ENCODE data around the gene IL7R. TPM values are rescaled to one million over a fixed set of nuclear protein-coding genes. Genes with fewer than 3 reads are reported as not detected.

The IL7R gene
- total and polyA plus RNA-seq, 10 of the 15 experiments (the other 5 are each of a cell fraction or from before 2014, with no cell fraction given), result 0.40 to 21.1 (median 0.85) TPM

DNA sequence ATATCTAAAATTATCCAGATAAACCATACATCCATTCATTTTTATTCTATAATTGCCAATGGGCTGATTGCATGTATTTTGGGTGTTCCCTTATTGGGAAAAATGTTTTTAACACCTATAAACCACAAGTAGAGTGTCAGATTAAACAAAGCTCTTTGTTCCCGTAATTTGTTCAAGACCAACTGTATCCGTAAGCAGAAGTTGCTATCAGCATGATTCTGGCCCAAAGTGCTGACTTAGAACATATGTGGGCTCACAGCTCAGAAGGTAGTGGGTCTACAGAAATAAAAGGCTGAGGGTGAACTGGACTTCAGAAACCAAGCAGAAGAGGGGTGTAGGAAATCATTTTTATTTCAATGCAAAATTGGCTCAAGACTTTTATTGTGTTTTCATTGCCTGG lies 23.5 kb upstream of the IL7R start:
- in situ Hi-C loops (cut with MboI), result no loop called here
- Histone ChIP-seq H3K79me2 (ENCODE audit: control insufficient read depth, insufficient read depth, low read length) (no peaks in the 10 kb centered on the region), H4K20me1 (ENCODE audit: control insufficient read depth, insufficient read depth) (no peaks in the 10 kb centered on the region), H3K27me3 (replicated peaks in 1 of 2; ENCODE audit: control insufficient read depth in 2 of 2, insufficient read depth in 2 of 2, low read length in 1 of 2) (no peaks in the 10 kb centered on the region; a peak in 1 of 4 replicates), H3K9me3 (replicated peaks; ENCODE audit: control insufficient read depth, insufficient read depth, low read length) (no peaks in the 10 kb centered on the region), H2AFZ (ENCODE audit: control insufficient read depth, low read depth, low read length) (no peak overlapping the region), H3K27ac (ENCODE audit: control insufficient read depth, insufficient read depth) (no peak overlapping the region), H3K4me1 (ENCODE audit: control insufficient read depth, insufficient read depth, low read length) (peaks cover 5% of the 10 kb centered on the region; the same call in 1 of the 2 replicates), H3K4me2 (ENCODE audit: control insufficient read depth, insufficient read depth) (no peak overlapping the region), H3K9ac (ENCODE audit: control insufficient read depth, insufficient read depth, low read length) (no peak overlapping the region), H3K4me3 (no peak overlapping the region), H3K36me3 (ENCODE audit: control insufficient read depth in 2 of 2, insufficient read depth in 2 of 2, low read length in 1 of 2) (no peaks in the 10 kb centered on the region)
- intact Hi-C loops (cut with micrococcal nuclease; ENCODE audit: unreplicated experiment), result no loop called here
- ChIA-PET POLR2A (interaction anchor here (2.2 kb wide), 1 partner anchor 10 kb away, joined by 7 read pairs; no protein-coding TSS in a partner anchor), RAD21 (ENCODE audit: unreplicated experiment) (interaction anchor here (0.6 to 1.2 kb wide), 3 partner anchors 11 to 92 kb away, joined by 3 read pairs; no protein-coding TSS in a partner anchor), SMC1A (ENCODE audit: uncharacterized antibody, unreplicated experiment) (interaction anchor here (0.9 to 1.5 kb wide), 5 partner anchors 10 to 91 kb away, joined by 3 to 6 read pairs (median 4); no protein-coding TSS in a partner anchor), CTCF (interaction anchor here (1.2 to 1.8 kb wide), 3 partner anchors 12 to 91 kb away, joined by 3 to 12 read pairs (median 3); no protein-coding TSS in a partner anchor)
- TF ChIP-seq SREBF1 (IDR thresholded peaks at IDR 0.05; ENCODE audit: low read length) (no peak), TCF7 (IDR thresholded peaks at IDR 0.05; ENCODE audit: borderline replicate concordance) (no peak), RUNX3 (IDR thresholded peaks at IDR 0.05; ENCODE audit: low read length) (no peak), SMAD1 (IDR thresholded peaks at IDR 0.05; ENCODE audit: low read depth, partially characterized antibody) (no peak), FOXK2 (IDR thresholded peaks at IDR 0.05) (no peak), BRCA1 (IDR thresholded peaks at IDR 0.05; ENCODE audit: low read depth, low read length) (no peak), ZNF217 (IDR thresholded peaks at IDR 0.05) (no peak), ZSCAN29 (IDR thresholded peaks at IDR 0.05) (no peak), CBFB (IDR thresholded peaks at IDR 0.05; ENCODE audit: low read depth) (no peak), EP300 (IDR thresholded peaks at IDR 0.05; ENCODE audit: borderline replicate concordance in 1 of 2, control insufficient read depth in 1 of 2, low read depth in 2 of 2, low read length in 2 of 2) (no peak)
- TF ChIP-seq, protein P1, sequence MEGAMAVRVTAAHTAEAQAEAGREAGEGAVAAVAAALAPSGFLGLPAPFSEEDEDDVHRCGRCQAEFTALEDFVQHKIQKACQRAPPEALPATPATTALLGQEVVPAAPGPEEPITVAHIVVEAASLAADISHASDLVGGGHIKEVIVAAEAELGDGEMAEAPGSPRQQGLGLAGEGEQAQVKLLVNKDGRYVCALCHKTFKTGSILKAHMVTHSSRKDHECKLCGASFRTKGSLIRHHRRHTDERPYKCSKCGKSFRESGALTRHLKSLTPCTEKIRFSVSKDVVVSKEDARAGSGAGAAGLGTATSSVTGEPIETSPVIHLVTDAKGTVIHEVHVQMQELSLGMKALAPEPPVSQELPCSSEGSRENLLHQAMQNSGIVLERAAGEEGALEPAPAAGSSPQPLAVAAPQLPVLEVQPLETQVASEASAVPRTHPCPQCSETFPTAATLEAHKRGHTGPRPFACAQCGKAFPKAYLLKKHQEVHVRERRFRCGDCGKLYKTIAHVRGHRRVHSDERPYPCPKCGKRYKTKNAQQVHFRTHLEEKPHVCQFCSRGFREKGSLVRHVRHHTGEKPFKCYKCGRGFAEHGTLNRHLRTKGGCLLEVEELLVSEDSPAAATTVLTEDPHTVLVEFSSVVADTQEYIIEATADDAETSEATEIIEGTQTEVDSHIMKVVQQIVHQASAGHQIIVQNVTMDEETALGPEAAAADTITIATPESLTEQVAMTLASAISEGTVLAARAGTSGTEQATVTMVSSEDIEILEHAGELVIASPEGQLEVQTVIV (IDR thresholded peaks at IDR 0.05; ENCODE audit: borderline replicate concordance, partially characterized antibody), result no peak
- TF ChIP-seq, protein P2, sequence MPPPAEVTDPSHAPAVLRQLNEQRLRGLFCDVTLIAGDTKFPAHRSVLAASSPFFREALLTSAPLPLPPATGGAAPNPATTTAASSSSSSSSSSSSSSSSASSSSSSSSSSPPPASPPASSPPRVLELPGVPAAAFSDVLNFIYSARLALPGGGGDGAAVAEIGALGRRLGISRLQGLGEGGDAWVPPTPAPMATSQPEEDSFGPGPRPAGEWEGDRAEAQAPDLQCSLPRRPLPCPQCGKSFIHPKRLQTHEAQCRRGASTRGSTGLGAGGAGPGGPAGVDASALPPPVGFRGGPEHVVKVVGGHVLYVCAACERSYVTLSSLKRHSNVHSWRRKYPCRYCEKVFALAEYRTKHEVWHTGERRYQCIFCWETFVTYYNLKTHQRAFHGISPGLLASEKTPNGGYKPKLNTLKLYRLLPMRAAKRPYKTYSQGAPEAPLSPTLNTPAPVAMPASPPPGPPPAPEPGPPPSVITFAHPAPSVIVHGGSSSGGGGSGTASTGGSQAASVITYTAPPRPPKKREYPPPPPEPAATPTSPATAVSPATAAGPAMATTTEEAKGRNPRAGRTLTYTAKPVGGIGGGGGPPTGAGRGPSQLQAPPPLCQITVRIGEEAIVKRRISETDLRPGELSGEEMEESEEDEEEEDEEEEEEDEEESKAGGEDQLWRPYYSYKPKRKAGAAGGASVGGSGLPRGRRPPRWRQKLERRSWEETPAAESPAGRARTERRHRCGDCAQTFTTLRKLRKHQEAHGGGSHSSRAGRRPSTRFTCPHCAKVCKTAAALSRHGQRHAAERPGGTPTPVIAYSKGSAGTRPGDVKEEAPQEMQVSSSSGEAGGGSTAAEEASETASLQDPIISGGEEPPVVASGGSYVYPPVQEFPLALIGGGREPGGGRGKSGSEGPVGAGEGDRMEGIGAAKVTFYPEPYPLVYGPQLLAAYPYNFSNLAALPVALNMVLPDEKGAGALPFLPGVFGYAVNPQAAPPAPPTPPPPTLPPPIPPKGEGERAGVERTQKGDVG (CRISPR knock-in tag; IDR thresholded peaks at IDR 0.05), result no peak
- DNase-seq (ENCODE audit: low read depth, low spot score) (no peak), ATAC-seq (no peak), FAIRE-seq (no peak)
- BruUV-seq (replicated peaks), result no TSS peak
- WGBS (ENCODE audit: insufficient coverage, insufficient replicate concordance, low lambda C conversion rate, missing lambda C conversion rate), result 75% methylated on average over 2 of the region's 2 CpGs

Data from GM12878 (cell line).